Hematopoietic multipotent progenitor cell (in vitro differentiated cells): ENCODE data around the gene COPE. TPM values are rescaled to one million over a fixed set of nuclear protein-coding genes. Genes with fewer than 3 reads are reported as not detected.
"Not testable (repeated sequence)": the region's sequence is repeated elsewhere in the genome, so short reads cannot be mapped to it uniquely, and the experiment has no call there.

Experiments
- DNase-seq, 3 donors: peaks; one replicate each; pipeline ENCODE4 v3.0.0-alpha.2; 2011 to 2015; ENCODE audit warnings: low read depth in 2 of 3, low spot score in 2 of 3
- total RNA-seq: library from RNA; depleted of rRNA; stranded (reverse); fragments of >200 nt; gene quantifications from one replicate; pipeline ENCODE4 v1.2.3, GENCODE V29; 2012

The COPE gene
- 355 TPM for total RNA-seq

- peak; percentile 97 to 100 (median 100) for DNase-seq
Observed at GRCh38 chr19:18919086-18919899, at the start of gene COPE, which contains the start of gene DDX49. TSS of gene COPE (minus strand) at chr19:18919387. CDS start at chr19:18919348, 39 bp downstream. TSS of gene DDX49 (plus strand) at chr19:18919715. CDS start at chr19:18919742, 27 bp downstream.

DNA sequence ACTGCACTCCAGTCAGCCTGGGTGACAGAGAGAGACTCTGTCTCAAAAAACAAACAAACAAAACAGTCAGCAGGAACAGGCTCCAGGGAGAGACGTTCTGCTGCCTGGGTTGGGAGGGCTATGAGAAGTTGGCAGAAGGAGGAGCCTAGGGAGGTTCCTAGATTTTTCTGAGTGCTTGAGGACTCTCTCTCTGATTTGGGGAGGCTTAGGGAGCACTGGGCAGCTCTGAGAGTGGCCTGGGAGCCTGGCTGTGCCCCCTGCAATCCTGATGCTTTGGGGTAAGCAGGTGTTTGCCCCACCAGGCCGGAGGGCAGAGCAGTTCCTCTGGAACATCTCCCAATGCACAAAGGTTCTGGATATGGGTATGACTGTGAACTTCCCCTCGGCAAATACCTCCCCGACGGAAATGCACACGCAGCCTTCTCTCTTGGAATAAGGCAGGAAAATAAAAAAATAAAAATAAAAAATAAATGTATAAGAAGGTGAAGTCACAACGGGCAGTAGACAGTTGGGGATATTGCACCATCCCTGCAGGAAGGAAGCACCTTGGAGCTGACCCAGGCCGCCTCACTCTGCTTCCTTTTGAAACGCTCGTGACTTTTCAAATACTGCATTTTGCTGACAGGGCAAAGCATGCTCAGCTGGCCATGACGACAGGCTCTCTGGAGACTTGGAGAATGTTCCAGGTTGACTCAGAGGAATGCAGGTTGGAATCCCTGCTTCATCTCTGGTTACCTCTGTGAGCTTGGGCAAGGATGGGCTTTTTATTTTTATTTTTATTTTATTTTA lies 48.4 kb upstream of the COPE start:
- peak in 2 of 3 donors; percentile 65 to 79 for DNase-seq

DNA sequence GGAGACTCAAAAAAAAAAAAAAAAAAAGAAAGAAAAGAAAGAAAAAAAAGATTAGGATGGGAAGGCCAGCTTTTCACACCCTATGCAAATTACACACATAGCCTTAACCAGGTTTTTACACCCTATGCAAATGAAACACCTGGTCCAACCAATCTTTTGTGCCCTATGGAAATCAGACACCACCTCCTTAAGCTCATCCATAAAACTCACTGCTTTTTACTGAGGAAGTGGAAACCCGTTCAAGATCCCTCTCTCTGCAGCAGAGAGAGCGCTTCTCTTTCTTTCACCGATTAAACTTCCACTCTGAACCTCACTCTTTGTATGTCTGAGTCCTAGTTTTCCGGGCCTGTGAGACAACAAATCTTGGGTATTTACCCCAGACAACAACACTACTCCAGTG lies 47.1 kb upstream of the COPE start:
- DNase-seq = no peak

- no peak for DNase-seq
Observed at GRCh38 chr19:18964121-18964520, 44.9 kb upstream of the COPE start.

DNA sequence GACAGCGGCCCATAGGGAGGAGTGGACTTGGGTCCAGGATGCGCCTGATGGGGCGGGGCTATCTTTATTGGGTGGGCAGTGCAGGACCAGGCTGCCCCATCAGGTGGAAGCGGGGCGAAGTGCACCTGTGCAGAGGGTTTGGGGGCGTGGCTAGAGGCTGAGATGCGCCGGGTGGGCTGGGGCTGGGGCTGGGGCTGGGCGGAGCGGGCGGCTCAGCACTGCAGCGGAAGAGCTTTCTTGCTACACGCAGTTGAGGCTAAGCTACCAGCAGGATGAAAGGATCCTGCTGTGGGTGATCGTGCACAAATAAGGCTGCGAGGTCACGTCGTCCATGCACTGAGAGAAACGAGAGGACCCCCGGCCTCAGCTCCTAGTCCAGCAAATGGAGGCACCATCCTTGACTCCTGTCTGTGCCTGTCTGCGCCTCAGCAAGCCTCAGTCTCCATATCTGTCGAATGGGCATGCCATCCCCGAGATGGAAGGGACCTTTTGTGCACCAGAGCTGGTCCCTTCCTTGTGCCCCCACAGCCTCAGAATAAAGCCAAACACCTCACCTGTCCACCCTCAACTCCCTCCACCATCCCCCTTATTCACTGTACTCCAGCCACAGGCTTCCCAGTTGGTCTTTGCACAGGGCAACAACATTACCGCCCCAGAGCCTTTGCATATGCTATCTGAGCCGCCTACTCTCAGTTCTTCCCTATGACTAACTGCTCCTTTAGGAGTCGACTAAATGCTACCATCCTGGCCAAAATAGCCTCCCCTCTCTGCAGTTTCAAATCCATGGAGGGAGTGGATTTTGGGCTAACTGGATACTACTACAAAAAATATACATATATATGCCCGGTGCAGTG lies 42.8 kb upstream of the COPE start:
- peak in 2 of 3 donors; percentile 20 to 29 for DNase-seq

- no peak for DNase-seq
Observed at GRCh38 chr19:18960370-18960769, 41.2 kb upstream of the COPE start.

- DNase-seq = no peak
Observed at GRCh38 chr19:18955042-18955441, 35.9 kb upstream of the COPE start.

DNA sequence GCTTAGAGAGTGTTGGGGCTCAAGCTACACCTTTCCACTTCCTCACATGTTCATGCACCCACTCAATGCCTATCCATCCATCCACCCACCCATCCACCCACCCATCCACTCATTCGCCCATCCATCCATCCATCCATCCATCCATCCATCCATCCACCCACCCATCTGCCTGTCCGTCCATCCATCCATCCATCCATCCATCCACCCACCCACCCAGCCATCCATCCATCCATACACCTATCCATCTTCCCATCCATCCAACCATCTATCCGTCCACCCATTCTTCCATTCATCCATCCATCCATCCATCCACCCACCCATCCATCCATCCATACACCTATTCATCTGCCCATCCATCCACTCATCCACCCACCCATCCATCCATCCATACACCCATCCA lies 34.9 kb upstream of the COPE start:
- no peak for DNase-seq

DNA sequence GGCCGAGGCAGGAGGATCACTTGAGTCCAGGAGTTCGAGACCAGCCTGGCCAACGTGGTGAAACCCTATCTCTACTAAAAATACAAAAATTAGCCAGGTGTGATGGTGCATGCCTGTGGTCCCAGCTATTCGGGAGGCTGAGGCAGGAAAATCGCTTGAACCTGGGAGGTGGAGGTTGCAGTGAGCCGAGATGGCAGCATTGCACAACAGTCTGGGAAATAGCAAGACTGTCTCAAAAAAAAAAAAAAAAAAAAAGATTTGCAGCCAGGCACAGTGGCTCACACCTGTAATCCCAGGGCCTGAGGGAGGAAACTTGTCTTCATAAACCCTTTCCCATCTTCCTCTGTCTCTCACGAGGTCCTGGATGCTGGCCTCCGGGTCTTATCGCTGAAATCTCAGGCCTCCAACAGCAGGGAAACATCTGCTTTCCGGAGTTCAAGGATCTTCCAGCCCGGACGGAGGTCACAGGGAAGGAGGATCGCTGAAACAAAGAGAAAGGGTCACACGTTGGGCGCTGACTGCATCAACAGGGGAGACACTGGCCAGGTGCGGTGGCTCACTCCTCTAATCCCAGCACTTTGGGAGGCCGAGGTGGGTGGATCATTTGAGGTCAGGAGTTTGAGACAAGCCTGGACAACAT lies 33.3 kb upstream of the COPE start:
- DNase-seq = not testable (repeated sequence)

- DNase-seq = no peak
Observed at GRCh38 chr19:18951721-18952281, 32.6 kb upstream of the COPE start.

DNA sequence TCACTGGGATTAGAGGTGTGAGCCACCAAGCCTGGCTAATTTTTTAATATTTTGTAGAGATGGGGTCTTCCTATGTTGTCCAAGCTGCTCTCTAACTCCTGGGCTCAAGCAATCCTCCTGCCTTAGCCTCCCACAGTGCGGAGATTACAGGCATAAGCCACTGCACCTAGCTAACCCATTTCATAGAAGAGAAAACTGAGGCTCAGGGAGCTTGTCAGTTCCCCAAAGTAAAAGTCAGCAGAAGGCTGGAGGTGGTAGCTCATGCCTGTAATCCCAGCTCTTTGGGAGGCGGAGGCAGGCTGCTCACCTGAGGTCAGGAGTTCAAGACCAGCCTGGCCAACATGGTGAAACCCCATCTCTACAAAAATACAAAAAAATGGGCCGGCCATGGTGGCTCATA lies 30.7 kb upstream of the COPE start:
- no peak for DNase-seq

DNA sequence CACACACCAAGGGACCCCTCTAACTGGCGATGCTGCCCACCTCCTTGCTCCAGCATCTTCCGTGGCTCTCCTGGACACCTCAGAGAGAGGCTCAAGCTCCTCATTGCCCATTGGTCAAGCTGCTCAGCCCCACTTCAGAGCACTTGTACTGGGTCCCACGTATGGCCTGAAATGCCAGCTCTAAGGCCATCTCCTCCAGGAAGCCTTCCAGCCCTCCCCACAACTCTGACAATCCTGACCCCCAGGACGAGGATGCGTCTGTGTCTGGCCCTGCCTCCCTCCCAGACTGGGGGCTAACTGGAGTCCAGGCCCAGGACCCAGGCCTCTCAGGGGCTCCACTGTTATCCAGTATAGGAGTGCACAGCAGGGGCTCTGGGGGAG lies 29.8 kb upstream of the COPE start:
- DNase-seq = no peak

DNA sequence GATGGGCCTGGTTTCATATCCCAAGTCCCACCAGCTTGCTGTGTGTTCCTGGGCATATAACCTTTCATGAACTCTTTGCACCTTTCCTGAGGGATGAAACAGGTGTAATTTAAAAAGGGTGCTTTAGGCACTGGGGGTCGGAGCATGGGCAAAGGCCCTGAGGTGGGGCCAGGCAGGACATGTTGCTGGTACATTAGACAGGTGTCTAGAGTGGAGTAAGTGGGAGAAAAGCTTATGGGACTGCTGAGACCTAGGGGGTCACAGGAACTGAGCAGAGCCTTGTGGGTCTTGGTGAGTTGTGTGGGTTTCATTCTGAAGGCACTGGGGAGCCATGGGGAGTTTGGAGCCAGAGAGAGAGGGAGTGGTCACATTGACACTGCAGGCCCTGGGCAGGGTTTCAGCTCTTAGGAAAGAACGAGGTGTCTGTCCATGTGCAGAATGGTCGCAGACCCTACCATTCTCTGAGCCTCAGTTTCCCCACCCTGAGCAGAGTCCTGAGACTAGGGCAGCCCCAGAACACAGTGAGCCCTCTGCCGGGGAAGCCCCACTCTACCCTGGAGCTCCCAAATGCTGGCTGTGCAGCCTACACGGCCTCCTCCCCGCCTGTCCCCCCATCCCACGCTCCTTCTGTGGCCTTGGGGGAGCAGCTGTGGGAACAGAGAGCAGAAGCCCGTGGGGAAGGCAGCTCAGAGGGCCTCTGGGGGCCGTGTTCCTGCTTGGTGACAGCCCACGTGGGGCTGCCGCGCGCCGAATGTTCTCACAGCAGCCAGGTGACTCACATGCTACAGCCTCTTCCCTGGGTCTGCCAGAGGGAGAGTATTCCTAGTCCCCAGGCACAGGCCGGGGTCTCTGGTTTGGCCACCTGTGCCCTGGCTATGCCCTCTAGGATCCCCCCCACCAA lies 29.1 kb upstream of the COPE start:
- no peak for DNase-seq

GRCh38 chr19:18946918-18947317 lies 27.7 kb upstream of the COPE start:
- no peak for DNase-seq

- no peak for DNase-seq
Observed at GRCh38 chr19:18946335-18946734, 27.1 kb upstream of the COPE start.

- no peak for DNase-seq
Observed at GRCh38 chr19:18945297-18945696, 26.1 kb upstream of the COPE start.

- no peak for DNase-seq
Observed at GRCh38 chr19:18943465-18943864, 24.3 kb upstream of the COPE start.

- no peak for DNase-seq
Observed at GRCh38 chr19:18942692-18943091, 23.5 kb upstream of the COPE start.
